Tibial artery (tissue), 4 donors: ENCODE measurements around the gene GGT5.

Source experiments
- DNase-seq, 2 donors: peaks; one replicate each; pipeline ENCODE4 v3.0.0-alpha.2; 2019
- H3K27ac ChIP-seq, 2 donors: fragments of 200-600 bp; sonication (generic) in 1 of 2; 1 replicate in 1 of 2; 2 replicates in 1 of 2; pipeline ENCODE4 v1.5.1; 2018 to 2019; ENCODE audit warnings: mild to moderate bottlenecking in 1 of 2
- H3K27me3 ChIP-seq, 2 donors: fragments of 200-600 bp; sonication (generic) in 1 of 2; one replicate each; pipeline versions ENCODE4 v1.5.1 to v1.6.0; 2016 to 2019
- H3K36me3 ChIP-seq, 3 donors: fragments of 200-600 bp; sonication (generic) in 2 of 3; one replicate each; pipeline ENCODE4 v1.5.1; 2016 to 2019; ENCODE audit warnings: mild to moderate bottlenecking in 2 of 3
- H3K4me1 ChIP-seq, 4 donors: fragments of 200-600 bp; sonication (generic) in 2 of 4; 1 replicate in 3 of 4; 2 replicates in 1 of 4; pipeline ENCODE4 v1.5.1; 2016 to 2019
- H3K4me3 ChIP-seq, 2 donors: fragments of 200-600 bp; sonication (generic) in 1 of 2; 1 replicate in 1 of 2; 2 replicates in 1 of 2; pipeline ENCODE4 v1.5.1; 2018 to 2019; ENCODE audit warnings: mild to moderate bottlenecking in 2 of 2
- H3K9me3 ChIP-seq, 3 donors: fragments of 200-600 bp; sonication (generic) in 1 of 3; one replicate each; pipeline ENCODE4 v1.5.1; 2016 to 2019
- intact Hi-C: fragments of 100-400 bp; cut with DNase I; formaldehyde crosslinking; loops from one replicate; pipeline ENCODE4 v1.15.0; 2023; ENCODE audit warnings: low total_unique reads
- TF ChIP-seq, protein P1 (sequence below), 2 experiments: fragments of 200-600 bp in 1 of 2; fragments of 450-650 bp in 1 of 2; IDR thresholded peaks; one replicate each; pipeline ENCODE4 v1.5.1; 2017 to 2019; ENCODE audit warnings: antibody characterized with exemption in 2 of 2, mild to moderate bottlenecking in 1 of 2, moderate library complexity in 1 of 2

The GGT5 gene

GRCh38 chr22:24231706-24232105 is 13.2 kb downstream of the GGT5 start:
- TF ChIP-seq, protein P1, sequence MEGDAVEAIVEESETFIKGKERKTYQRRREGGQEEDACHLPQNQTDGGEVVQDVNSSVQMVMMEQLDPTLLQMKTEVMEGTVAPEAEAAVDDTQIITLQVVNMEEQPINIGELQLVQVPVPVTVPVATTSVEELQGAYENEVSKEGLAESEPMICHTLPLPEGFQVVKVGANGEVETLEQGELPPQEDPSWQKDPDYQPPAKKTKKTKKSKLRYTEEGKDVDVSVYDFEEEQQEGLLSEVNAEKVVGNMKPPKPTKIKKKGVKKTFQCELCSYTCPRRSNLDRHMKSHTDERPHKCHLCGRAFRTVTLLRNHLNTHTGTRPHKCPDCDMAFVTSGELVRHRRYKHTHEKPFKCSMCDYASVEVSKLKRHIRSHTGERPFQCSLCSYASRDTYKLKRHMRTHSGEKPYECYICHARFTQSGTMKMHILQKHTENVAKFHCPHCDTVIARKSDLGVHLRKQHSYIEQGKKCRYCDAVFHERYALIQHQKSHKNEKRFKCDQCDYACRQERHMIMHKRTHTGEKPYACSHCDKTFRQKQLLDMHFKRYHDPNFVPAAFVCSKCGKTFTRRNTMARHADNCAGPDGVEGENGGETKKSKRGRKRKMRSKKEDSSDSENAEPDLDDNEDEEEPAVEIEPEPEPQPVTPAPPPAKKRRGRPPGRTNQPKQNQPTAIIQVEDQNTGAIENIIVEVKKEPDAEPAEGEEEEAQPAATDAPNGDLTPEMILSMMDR (IDR thresholded peaks at IDR 0.05) = no peak
- no peak for DNase-seq
- Histone ChIP-seq H3K4me1 (no peaks in the 10 kb centered on the region), H3K9me3 (no peaks in the 10 kb centered on the region), H3K4me3 (no peak overlapping the region), H3K36me3 (peaks cover 0 to 27% (median 9%) of the 10 kb centered on the region in 3 donors), H3K27ac (no peak overlapping the region), H3K27me3 (no peaks in the 10 kb centered on the region)
- intact Hi-C loops = no loop called here

DNA sequence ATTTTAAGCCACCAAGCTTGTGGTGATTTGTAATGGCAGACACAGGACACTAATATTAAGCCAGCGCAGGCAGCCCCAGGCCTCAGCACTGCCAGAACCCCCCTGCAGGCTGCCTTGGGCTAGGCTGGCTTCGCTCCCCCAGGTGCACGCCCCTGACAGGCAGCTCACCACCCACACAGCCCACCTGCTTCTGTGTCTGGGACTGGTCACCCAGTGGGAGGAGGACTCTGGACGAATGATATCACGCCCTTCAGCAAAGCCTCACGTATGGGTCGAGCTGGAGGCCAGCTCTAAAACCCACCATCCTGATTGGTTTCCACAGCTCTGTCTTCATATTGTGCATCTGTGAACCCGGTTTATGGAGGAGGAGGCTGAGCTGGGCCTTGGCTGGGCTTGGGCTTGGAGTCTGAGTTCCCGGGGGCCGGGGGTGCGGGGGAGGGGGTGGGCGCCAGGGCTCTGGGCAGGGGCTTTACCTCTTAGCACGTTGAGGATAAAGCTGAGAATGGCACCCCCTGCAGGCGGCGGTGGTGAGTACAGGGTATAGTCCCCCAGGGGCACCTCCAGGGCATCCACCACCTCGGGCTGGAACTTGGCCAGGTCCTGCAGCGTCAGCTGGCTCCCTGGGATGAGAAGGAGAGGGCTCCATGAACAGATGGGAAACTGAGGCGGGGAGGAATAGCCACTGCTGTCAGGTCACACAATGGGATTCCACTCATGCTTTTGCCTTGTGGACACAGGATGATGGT is 13.8 kb downstream of the GGT5 start:
- H3K4me3 ChIP-seq = no peak overlapping the region
- no peaks in the 10 kb centered on the region for H3K9me3 ChIP-seq
- peaks cover 0 to 33% (median 14%) of the 10 kb centered on the region in 3 donors for H3K36me3 ChIP-seq
- intact Hi-C loops = no loop called here
- H3K27me3 ChIP-seq = no peaks in the 10 kb centered on the region
- DNase-seq = peak in 1 of 2 donors; percentile 69
- no peaks in the 10 kb centered on the region for H3K4me1 ChIP-seq
- no peak overlapping the region for H3K27ac ChIP-seq
- TF ChIP-seq, protein P1 (IDR thresholded peaks at IDR 0.05) = no peak

- Histone ChIP-seq H3K36me3 (peaks cover 17 to 46% (median 36%) of the 10 kb centered on the region in 3 donors), H3K9me3 (peaks cover 0 to 7% (median 5%) of the 10 kb centered on the region in 3 donors), H3K27ac (no peak overlapping the region), H3K27me3 (no peaks in the 10 kb centered on the region), H3K4me1 (no peaks in the 10 kb centered on the region), H3K4me3 (no peak overlapping the region)
- TF ChIP-seq, protein P1 (IDR thresholded peaks at IDR 0.05) = no peak
- DNase-seq = no peak
- intact Hi-C loops = no loop called here
Observed at GRCh38 chr22:24225951-24226350, 18.9 kb downstream of the GGT5 start.

DNA sequence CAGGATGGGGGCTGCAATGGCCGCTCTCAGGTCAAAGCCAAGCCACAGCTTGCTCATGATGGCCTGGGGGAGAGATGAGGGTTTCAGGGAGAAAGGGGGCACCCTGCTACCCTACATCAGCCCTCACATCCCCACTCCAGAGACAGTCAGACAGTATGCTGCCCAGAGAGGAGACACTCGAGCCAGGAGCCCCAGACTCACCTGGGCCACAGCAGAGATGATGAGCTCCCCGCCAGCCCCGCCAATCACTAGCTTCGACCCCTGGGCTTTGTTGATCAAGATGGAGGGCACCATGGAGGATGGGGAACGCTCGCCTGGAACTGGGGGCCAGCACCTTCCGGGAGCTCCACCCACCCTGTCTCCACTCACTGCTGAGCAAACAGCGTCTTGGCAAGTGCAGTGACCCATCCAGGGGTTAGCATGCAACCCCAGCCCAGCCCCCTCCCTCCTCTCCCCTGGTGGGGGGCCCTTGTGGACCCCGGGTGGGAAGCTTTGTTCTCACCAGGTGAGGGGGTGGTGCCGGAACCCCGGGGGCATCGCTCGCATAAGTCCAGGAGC is 19.8 kb downstream of the GGT5 start:
- no peak overlapping the region for H3K4me3 ChIP-seq
- H3K27ac ChIP-seq = no peak overlapping the region
- no peaks in the 10 kb centered on the region for H3K27me3 ChIP-seq
- H3K4me1 ChIP-seq = no peaks in the 10 kb centered on the region
- peaks cover 0 to 7% (median 5%) of the 10 kb centered on the region in 3 donors for H3K9me3 ChIP-seq
- H3K36me3 ChIP-seq = peaks cover 17 to 50% (median 42%) of the 10 kb centered on the region in 3 donors
- TF ChIP-seq, protein P1 (IDR thresholded peaks at IDR 0.05) = no peak
- DNase-seq = no peak
- intact Hi-C loops = no loop called here

GRCh38 chr22:24224468-24224867 is 20.4 kb downstream of the GGT5 start:
- Histone ChIP-seq H3K36me3 (peaks cover 17 to 57% (median 48%) of the 10 kb centered on the region in 3 donors), H3K4me1 (no peaks in the 10 kb centered on the region), H3K4me3 (no peak overlapping the region), H3K27ac (no peak overlapping the region), H3K9me3 (peaks cover 0 to 7% (median 5%) of the 10 kb centered on the region in 3 donors), H3K27me3 (no peaks in the 10 kb centered on the region)
- TF ChIP-seq, protein P1 (IDR thresholded peaks at IDR 0.05) = no peak
- no peak for DNase-seq
- intact Hi-C loops = no loop called here
